GM12878 (cell line): ENCODE data around the gene KIFC1. TPM values are rescaled to one million over a fixed set of nuclear protein-coding genes. Genes with fewer than 3 reads are reported as not detected.
"Not testable (repeated sequence)": the region's sequence is repeated elsewhere in the genome, so short reads cannot be mapped to it uniquely, and the experiment has no call there.

ENCODE experiments used
- ATAC-seq: fragments of 200-7000 bp; cut with Tn5 transposase; 3 replicates; pipeline ENCODE4 v1.9.1; 2020; ENCODE audit warnings: mild to moderate bottlenecking, moderate library complexity
- BruUV-seq: library from RNA; stranded (reverse); fragments of 400-500 nt; replicated peaks from 2 replicates; lab custom pipeline; 2021; lab: Mats Ljungman, UMichigan
- CTCF ChIA-PET: fragments of 300-600 bp; sonication (Branson Sonifier 250); formaldehyde crosslinking; extraction: SDS; loops from one replicate; lab custom pipeline; 2021; ENCODE audit warnings: inconsistent platforms; lab: Yijun Ruan, JAX
- POLR2A ChIA-PET: fragments of 350-600 bp; formaldehyde crosslinking; extraction: SDS; loops from one replicate; lab custom pipeline; 2021; ENCODE audit warnings: inconsistent platforms; lab: Charles Lee
- RAD21 ChIA-PET: fragments of 300-600 bp; sonication (Branson Sonifier 250); formaldehyde crosslinking; loops from one replicate; lab custom pipeline; 2023; ENCODE audit warnings: antibody characterized with exemption; ENCODE audit not compliant: unreplicated experiment; lab: Charles Lee
- SMC1A ChIA-PET: fragments of 300-600 bp; sonication (Branson Sonifier 250); formaldehyde crosslinking; loops from one replicate; lab custom pipeline; 2023; ENCODE audit not compliant: unreplicated experiment, uncharacterized antibody; lab: Charles Lee
- DNase-seq: peaks from one replicate; pipeline ENCODE4 v3.0.0-alpha.2; 2011; ENCODE audit warnings: low read depth, low spot score
- FAIRE-seq: peaks from 3 replicates; lab custom pipeline; 2011; peaks lifted over from hg19 to GRCh38; lab: Jason Lieb, UNC
- H2AFZ ChIP-seq: 2 replicates; pipeline ENCODE4 v1.6.0; 2011; ENCODE audit warnings: low read depth, low read length, control low read depth; ENCODE audit not compliant: control insufficient read depth
- H3K27ac ChIP-seq: 2 replicates; pipeline ENCODE4 v1.5.1; 2011; ENCODE audit warnings: control low read depth; ENCODE audit not compliant: control insufficient read depth, insufficient read depth
- H3K27me3 ChIP-seq, 2 experiments: replicated peaks in 1 of 2; 2 replicates each; pipeline versions ENCODE4 v1.6.0 to v1.6.1; 2011; ENCODE audit warnings: low read length in 1 of 2; ENCODE audit not compliant: control insufficient read depth in 2 of 2, insufficient read depth in 2 of 2
- H3K36me3 ChIP-seq, 2 experiments: 2 replicates each; pipeline ENCODE4 v1.5.1; 2011; ENCODE audit warnings: low read length in 1 of 2; ENCODE audit not compliant: control insufficient read depth in 2 of 2, insufficient read depth in 2 of 2
- H3K4me1 ChIP-seq: 2 replicates; pipeline ENCODE4 v1.6.1; 2011; ENCODE audit warnings: mild to moderate bottlenecking, low read length, moderate library complexity, mixed read lengths; ENCODE audit not compliant: control insufficient read depth, insufficient read depth
- H3K4me2 ChIP-seq: 2 replicates; pipeline ENCODE4 v1.6.0; 2011; ENCODE audit warnings: control low read depth; ENCODE audit not compliant: control insufficient read depth, insufficient read depth
- H3K4me3 ChIP-seq: fragments of 200-600 bp; sonication (generic); 2 replicates; pipeline ENCODE4 v1.5.1; 2016
- H3K79me2 ChIP-seq: 2 replicates; pipeline ENCODE4 v1.6.0; 2011; ENCODE audit warnings: low read length; ENCODE audit not compliant: control insufficient read depth, insufficient read depth
- H3K9ac ChIP-seq: 2 replicates; pipeline ENCODE4 v1.8.0; 2011; ENCODE audit warnings: low read length, control low read depth, mixed read lengths; ENCODE audit not compliant: control insufficient read depth, insufficient read depth
- H3K9me3 ChIP-seq: replicated peaks from 3 replicates; pipeline ENCODE4 v1.5.1; 2011; ENCODE audit warnings: mild to moderate bottlenecking, low read length; ENCODE audit not compliant: control insufficient read depth, insufficient read depth
- H4K20me1 ChIP-seq: 2 replicates; pipeline ENCODE4 v1.6.0; 2011; ENCODE audit not compliant: control insufficient read depth, insufficient read depth
- CBX5 ChIP-seq: sonication (generic); IDR thresholded peaks from 2 replicates; pipeline ENCODE4 v1.6.1; 2016; ENCODE audit warnings: low read depth, moderate library complexity, mild to moderate bottlenecking, inconsistent platforms
- EZH2 ChIP-seq: IDR thresholded peaks from 2 replicates; pipeline ENCODE4 v1.6.1; 2012; ENCODE audit warnings: low read depth, mild to moderate bottlenecking, control low read depth, inconsistent platforms, low read length, borderline replicate concordance; ENCODE audit not compliant: control insufficient read depth
- NR2C1 ChIP-seq: fragments of 450-650 bp; IDR thresholded peaks from 2 replicates; pipeline ENCODE4 v1.6.1; 2017; ENCODE audit warnings: antibody characterized with exemption, mild to moderate bottlenecking, moderate library complexity
- NR2C2 ChIP-seq: IDR thresholded peaks from 2 replicates; pipeline ENCODE4 v1.6.1; 2011; ENCODE audit warnings: borderline replicate concordance, low read depth; ENCODE audit not compliant: control insufficient read depth, insufficient read length
- SP1 ChIP-seq: IDR thresholded peaks from one replicate; pipeline ENCODE4 v1.6.1; 2011; ENCODE audit warnings: low read depth, low read length
- STAT3 ChIP-seq: IDR thresholded peaks from 2 replicates; pipeline ENCODE4 v1.6.1; 2011; ENCODE audit warnings: low read depth, low read length, improper control_type of control experiment
- TAF1 ChIP-seq: IDR thresholded peaks from 2 replicates; pipeline ENCODE4 v1.6.1; 2011; ENCODE audit warnings: mild to moderate bottlenecking, low read depth, low read length, borderline replicate concordance
- TCF12 ChIP-seq: IDR thresholded peaks from 2 replicates; pipeline ENCODE4 v1.6.1; 2011; ENCODE audit warnings: low read depth, mild to moderate bottlenecking, low read length
- ZBTB4 ChIP-seq: fragments of 450-650 bp; formaldehyde crosslinking; IDR thresholded peaks from 2 replicates; pipeline ENCODE4 v1.4.0; 2022; ENCODE audit warnings: mild to moderate bottlenecking, moderate library complexity
- ZNF384 ChIP-seq: IDR thresholded peaks from 2 replicates; pipeline ENCODE4 v1.6.1; 2012; ENCODE audit warnings: low read depth, mild to moderate bottlenecking, low read length, improper control_type of control experiment, borderline replicate concordance
- ZZZ3 ChIP-seq: IDR thresholded peaks from 2 replicates; pipeline ENCODE4 v1.6.1; 2011; ENCODE audit warnings: low read depth; ENCODE audit not compliant: control insufficient read depth, insufficient read length
- WGBS: methylation state at CpG from one replicate; pipeline ENCODE4 v1.1.6; 2016; ENCODE audit warnings: low lambda C conversion rate; ENCODE audit not compliant: insufficient replicate concordance, insufficient coverage; ENCODE audit errors: missing lambda C conversion rate; 5-methylcytosine and 5-hydroxymethylcytosine counted together
- in situ Hi-C: fragments of 300-500 bp; cut with MboI; formaldehyde crosslinking; loops from 9 replicates; pipeline ENCODE4 v1.14.3; 2018; ENCODE audit warnings: mixed read lengths
- intact Hi-C: fragments of 100-400 bp; cut with micrococcal nuclease; formaldehyde crosslinking; loops from one replicate; pipeline ENCODE4 v1.14.2; 2022; ENCODE audit not compliant: unreplicated experiment
- polyA plus RNA-seq, 11 experiments: library from polyadenylated mRNA; depleted of rRNA in 4 of 11; unstranded in 6 of 11; stranded (reverse) in 5 of 11; fragments of >200 nt; fragmentation: Nextera tagmentation in 4 of 11; fragmentation: Illumina TruSeq in 1 of 11; extraction: Ambion mirVana in 4 of 11; extraction: Trizol in 1 of 11; gene quantifications; 1 replicate in 1 of 11; 2 replicates in 10 of 11; pipeline versions ENCODE4 v1.2.1 to v1.2.3, GENCODE V29; 2011 to 2016; ENCODE audit warnings: inconsistent platforms in 2 of 11, missing spikeins in 2 of 11, low read depth in 1 of 11
- total RNA-seq, 4 experiments: library from RNA; depleted of rRNA in 3 of 4; stranded (reverse); fragments of >200 nt in 3 of 4; fragmentation: Illumina TruSeq in 1 of 4; extraction: Trizol in 1 of 4; gene quantifications; 2 replicates each; pipeline versions ENCODE4 v1.2.1 to v1.2.3, GENCODE V29; 2013 to 2021

KIFC1 gene
- total and polyA plus RNA-seq, 10 of the 15 experiments (the other 5 are each of a cell fraction or from before 2014, with no cell fraction given), result 1.8 to 87.4 (median 54.4) TPM

- RAD21 ChIA-PET, SMC1A ChIA-PET, FAIRE-seq, H3K79me2 ChIP-seq, H4K20me1 ChIP-seq, ATAC-seq, H3K9me3 ChIP-seq, BruUV-seq, H3K4me1 ChIP-seq, H3K4me3 ChIP-seq, in situ Hi-C loops, DNase-seq, H3K27ac ChIP-seq, H3K36me3 ChIP-seq, H3K4me2 ChIP-seq, intact Hi-C loops, H3K9ac ChIP-seq, H3K27me3 ChIP-seq, H2AFZ ChIP-seq: not testable (repeated sequence)
- ChIA-PET POLR2A (interaction anchor here (0.6 kb wide), 1 partner anchor 10 kb away, joined by 3 read pairs; no protein-coding TSS in a partner anchor), CTCF (interaction anchor here (2.1 kb wide), 1 partner anchor 11 kb away, joined by 6 read pairs; no protein-coding TSS in a partner anchor)
- WGBS, result 33% methylated on average over 6 of the region's 6 CpGs
Measured at GRCh38 chr6:33355860-33356259, 35.8 kb upstream of the KIFC1 start.

GRCh38 chr6:33356295-33356694 is 35.3 kb upstream of the KIFC1 start:
- no peaks in the 10 kb centered on the region for H3K27me3 ChIP-seq
- no peak overlapping the region for H3K4me3 ChIP-seq
- no peak for FAIRE-seq
- no peak overlapping the region for H3K27ac ChIP-seq
- no peaks in the 10 kb centered on the region for H3K4me1 ChIP-seq
- ChIA-PET CTCF (no interaction called here), POLR2A (interaction anchor here (0.6 kb wide), 1 partner anchor 11 kb away, joined by 3 read pairs; no protein-coding TSS in a partner anchor), SMC1A (no interaction called here), RAD21 (no interaction called here)
- no peaks in the 10 kb centered on the region for H3K36me3 ChIP-seq
- in situ Hi-C loops (no loop called here), intact Hi-C loops (no loop called here)
- no TSS peak for BruUV-seq
- no peak overlapping the region for H3K9ac ChIP-seq
- H3K79me2 ChIP-seq, result no peaks in the 10 kb centered on the region
- H3K9me3 ChIP-seq, result no peaks in the 10 kb centered on the region
- no peak for DNase-seq
- TF ChIP-seq STAT3 (no peak), TCF12 (no peak), EZH2 (no peak), TAF1 (no peak), ZNF384 (no peak), SP1 (no peak), NR2C2 (no peak), ZZZ3 (no peak), CBX5 (no peak), ZBTB4 (CRISPR knock-in tag) (no peak), NR2C1 (no peak)
- no peaks in the 10 kb centered on the region for H4K20me1 ChIP-seq
- H2AFZ ChIP-seq, result no peak overlapping the region
- H3K4me2 ChIP-seq, result no peak overlapping the region
- ATAC-seq, result no peak
- WGBS, result 35% methylated on average over 3 of the region's 3 CpGs
